Activated naive CD4-positive, alpha-beta T cell treated with anti-CD3 and anti-CD28 coated beads, Interleukin-2, amount 50 U/mL, for 72 hours (primary cell): Measurements from ENCODE around the gene OTOP2. TPM values are rescaled to one million over a fixed set of nuclear protein-coding genes. Genes with fewer than 3 reads are reported as not detected.
A peak's percentile ranks its signal among the peaks of the same experiment; 100 is the strongest.
"Not testable (repeated sequence)": the region's sequence is repeated elsewhere in the genome, so short reads cannot be mapped to it uniquely, and the experiment has no call there.

Experiments
- ATAC-seq, 2 donors: fragments of 150-1000 bp; cut with Tn5 transposase; 2 replicates each; pipeline ENCODE4 v1.10.0; 2021; ENCODE audit warnings: mild to moderate bottlenecking in 2 of 2, moderate library complexity in 2 of 2
- DNase-seq, 2 donors: peaks; one replicate each; pipeline ENCODE4 v3.0.0; 2021 to 2022; ENCODE audit warnings: low spot score in 2 of 2
- H3K27ac Mint-ChIP-seq, 2 donors: one replicate each; pipeline ENCODE4 v1.8.0; 2022; ENCODE audit warnings: mild to moderate bottlenecking in 2 of 2, mixed read lengths in 2 of 2
- H3K36me3 Mint-ChIP-seq, 2 donors: one replicate each; pipeline ENCODE4 v1.8.0; 2022; ENCODE audit warnings: mixed read lengths in 2 of 2
- H3K9me3 Mint-ChIP-seq, 2 donors: one replicate each; pipeline ENCODE4 v1.8.0; 2022; ENCODE audit warnings: mixed read lengths in 2 of 2
- total RNA-seq, 2 donors: library from RNA; stranded (reverse); gene quantifications; one replicate each; pipeline ENCODE4 v1.2.3, GENCODE V29; 2022

OTOP2 gene
- total RNA-seq, 2 donors from 2014 or later: not detected

GRCh38 chr17:74971069-74971841 lies 47.2 kb downstream of the OTOP2 start:
- ATAC-seq (no peak), DNase-seq (no peak)
- no peaks in the 10 kb centered on the region for H3K36me3 Mint-ChIP-seq
- no peaks in the 10 kb centered on the region for H3K9me3 Mint-ChIP-seq
- no peak overlapping the region for H3K27ac Mint-ChIP-seq

GRCh38 chr17:74971842-74972106 lies 47.7 kb downstream of the OTOP2 start:
- DNase-seq: no peak
- Mint-ChIP-seq H3K27ac (no peak overlapping the region), H3K9me3 (no peaks in the 10 kb centered on the region), H3K36me3 (no peaks in the 10 kb centered on the region)
- no peak for ATAC-seq

GRCh38 chr17:74972107-74972972 lies 48.3 kb downstream of the OTOP2 start, which contains the start of gene HID1:
Gene HID1 (minus strand): TSS chr17:74972759. CDS start chr17:74972656, 103 bp downstream.
- Mint-ChIP-seq H3K9me3 (no peaks in the 10 kb centered on the region), H3K36me3 (no peaks in the 10 kb centered on the region), H3K27ac (no peak within 1 kb of the TSS)
- ATAC-seq: peak; percentile 85 to 94
- DNase-seq: peak in 1 of 2 donors; percentile 73

GRCh38 chr17:74972973-74973328 lies 48.9 kb downstream of the OTOP2 start:
- DNase-seq (no peak), ATAC-seq (no peak)
- Mint-ChIP-seq H3K36me3 (no peaks in the 10 kb centered on the region), H3K9me3 (no peaks in the 10 kb centered on the region), H3K27ac (no peak overlapping the region)

- Mint-ChIP-seq H3K9me3 (no peaks in the 10 kb centered on the region), H3K27ac (no peak overlapping the region), H3K36me3 (no peaks in the 10 kb centered on the region)
- no peak for DNase-seq
- ATAC-seq: no peak
Measured at GRCh38 chr17:74975943-74976342, 51.9 kb downstream of the OTOP2 start.

- H3K9me3 Mint-ChIP-seq: no peaks in the 10 kb centered on the region
- H3K27ac Mint-ChIP-seq: no peak overlapping the region
- no peak for ATAC-seq
- no peak for DNase-seq
- no peaks in the 10 kb centered on the region for H3K36me3 Mint-ChIP-seq
Measured at GRCh38 chr17:74977802-74978201, 53.7 kb downstream of the OTOP2 start.

- DNase-seq (no peak), ATAC-seq (no peak)
- H3K9me3 Mint-ChIP-seq: no peaks in the 10 kb centered on the region
- H3K27ac Mint-ChIP-seq: no peak overlapping the region
- no peaks in the 10 kb centered on the region for H3K36me3 Mint-ChIP-seq
Measured at GRCh38 chr17:74978240-74978639, 54.2 kb downstream of the OTOP2 start.

- ATAC-seq (no peak), DNase-seq (no peak)
- H3K36me3 Mint-ChIP-seq: no peaks in the 10 kb centered on the region
- H3K27ac Mint-ChIP-seq: no peak overlapping the region
- H3K9me3 Mint-ChIP-seq: no peaks in the 10 kb centered on the region
Measured at GRCh38 chr17:74979408-74980146, 55.5 kb downstream of the OTOP2 start.

GRCh38 chr17:74981318-74981978 lies 57.4 kb downstream of the OTOP2 start:
- ATAC-seq (peak; percentile 1 to 76), DNase-seq (no peak)
- no peaks in the 10 kb centered on the region for H3K36me3 Mint-ChIP-seq
- peak overlapping the region in 1 of 2 donors; percentile 64 for H3K27ac Mint-ChIP-seq
- no peaks in the 10 kb centered on the region for H3K9me3 Mint-ChIP-seq

- Mint-ChIP-seq H3K36me3 (no peaks in the 10 kb centered on the region), H3K27ac (peak overlapping the region in 1 of 2 donors; percentile 64), H3K9me3 (no peaks in the 10 kb centered on the region)
- ATAC-seq (peak; percentile 92 to 99), DNase-seq (peak; percentile 82 to 86)
Measured at GRCh38 chr17:74981979-74982662, 58.0 kb downstream of the OTOP2 start.

- not testable (repeated sequence) for H3K9me3 Mint-ChIP-seq, H3K27ac Mint-ChIP-seq, DNase-seq, H3K36me3 Mint-ChIP-seq, ATAC-seq
Measured at GRCh38 chr17:74982663-74983313, 58.7 kb downstream of the OTOP2 start.

Other genes with a start within 250 kb of the OTOP2 start
- gene CD300LF, start 211.3 kb upstream of the OTOP2 start, total RNA-seq: not detected
- gene RAB37, start 187.0 kb upstream of the OTOP2 start, total RNA-seq: 1 to 10 TPM; 3.4 to 4.0 TPM
- 100 to 1,000 TPM in 1 of 2 donors, 10 to 100 TPM in 1; 59.0 to 114 TPM for gene NHERF1, start 175.6 kb upstream of the OTOP2 start, total RNA-seq
- 10 to 100 TPM; 38.2 to 57.2 TPM for gene NAT9, start 147.9 kb upstream of the OTOP2 start, total RNA-seq
- under 1 TPM in 1 of 2 donors, not detected in 1; 0.87 TPM for gene GRIN2C, start 64.4 kb upstream of the OTOP2 start, total RNA-seq
- 10 to 100 TPM; 30.9 to 96.3 TPM for gene FDXR, start 51.3 kb upstream of the OTOP2 start, total RNA-seq
- gene FADS6, start 30.6 kb upstream of the OTOP2 start, total RNA-seq: not detected
- gene USH1G, start 1.0 kb upstream of the OTOP2 start, total RNA-seq: not detected
- not detected for gene OTOP3, start 11.6 kb downstream of the OTOP2 start, total RNA-seq
- 1 to 10 TPM; 1.6 to 2.8 TPM for gene HID1, start 48.5 kb downstream of the OTOP2 start, total RNA-seq
- 1 to 10 TPM; 1.5 TPM for gene CDR2L, start 63.4 kb downstream of the OTOP2 start, total RNA-seq
- gene MRPL58, start 88.4 kb downstream of the OTOP2 start, total RNA-seq: 10 to 100 TPM; 29.8 to 48.1 TPM
- 100 to 1,000 TPM; 193 to 218 TPM for gene ATP5PD, start 122.7 kb downstream of the OTOP2 start, total RNA-seq
- gene KCTD2, start 123.0 kb downstream of the OTOP2 start, total RNA-seq: 10 to 100 TPM; 17.4 to 19.4 TPM
- gene SLC16A5, start 163.7 kb downstream of the OTOP2 start, total RNA-seq: 10 to 100 TPM in 1 of 2 donors, 1 to 10 TPM in 1; 6.0 to 10.9 TPM
- gene ARMC7, start 185.7 kb downstream of the OTOP2 start, total RNA-seq: 1 to 10 TPM; 7.0 to 9.9 TPM
- gene NT5C, start 207.5 kb downstream of the OTOP2 start, total RNA-seq: 10 to 100 TPM; 51.7 to 52.8 TPM
- gene JPT1, start 230.2 kb downstream of the OTOP2 start, total RNA-seq: 100 to 1,000 TPM; 216 to 232 TPM